ENCODE results near the gene SLC7A4. TPM values are rescaled to one million over a fixed set of nuclear protein-coding genes. Genes with fewer than 3 reads are reported as not detected.
"Not testable (repeated sequence)": the region's sequence is repeated elsewhere in the genome, so short reads cannot be mapped to it uniquely, and the experiment has no call there.

Gene SLC7A4
- total RNA-seq, 1 donor from 2014 or later: not detected

DNA sequence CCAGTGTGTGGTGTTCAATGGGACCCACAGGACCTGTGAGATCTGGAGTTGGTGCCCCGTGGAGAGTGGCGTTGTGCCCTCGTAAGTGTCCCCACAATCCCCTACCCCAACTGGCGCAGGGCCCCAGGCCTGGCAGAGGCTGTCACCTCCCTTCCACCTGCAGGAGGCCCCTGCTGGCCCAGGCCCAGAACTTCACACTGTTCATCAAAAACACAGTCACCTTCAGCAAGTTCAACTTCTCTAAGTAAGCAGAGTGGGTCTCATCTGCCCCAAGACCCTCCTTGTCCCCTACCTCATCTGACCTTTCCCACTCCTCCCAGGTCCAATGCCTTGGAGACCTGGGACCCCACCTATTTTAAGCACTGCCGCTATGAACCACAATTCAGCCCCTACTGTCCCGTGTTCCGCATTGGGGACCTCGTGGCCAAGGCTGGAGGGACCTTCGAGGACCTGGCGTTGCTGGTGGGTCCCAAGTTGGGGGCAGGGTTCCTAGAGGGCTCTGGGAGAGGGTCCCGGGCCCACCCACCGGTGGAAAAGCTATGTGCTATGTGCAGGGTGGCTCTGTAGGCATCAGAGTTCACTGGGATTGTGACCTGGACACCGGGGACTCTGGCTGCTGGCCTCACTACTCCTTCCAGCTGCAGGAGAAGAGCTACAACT is 9.3 kb downstream of the SLC7A4 start:
- no peak for DNase-seq (ENCODE audit: low read depth in 2 of 2)

DNA sequence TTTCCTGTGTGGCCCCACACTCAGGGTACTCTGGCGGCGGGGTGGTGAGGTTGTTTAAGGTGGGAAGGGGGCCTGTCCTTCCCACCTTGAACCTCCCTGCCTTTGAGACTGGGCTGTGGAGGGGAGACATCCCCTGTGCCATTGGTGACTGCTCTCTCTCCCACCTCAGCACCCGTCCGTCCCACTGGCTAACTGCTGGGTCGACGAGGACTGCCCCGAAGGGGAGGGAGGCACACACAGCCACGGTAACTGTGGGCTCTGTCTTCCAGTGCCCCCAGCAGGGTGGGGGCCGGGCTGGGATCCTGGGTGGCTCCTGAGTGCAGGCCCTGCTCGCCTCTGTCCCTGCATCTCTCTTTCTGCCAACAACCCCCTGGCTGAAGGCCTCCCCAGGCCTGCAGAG is 9.9 kb downstream of the SLC7A4 start:
- DNase-seq (ENCODE audit: low read depth in 2 of 2): no peak

DNA sequence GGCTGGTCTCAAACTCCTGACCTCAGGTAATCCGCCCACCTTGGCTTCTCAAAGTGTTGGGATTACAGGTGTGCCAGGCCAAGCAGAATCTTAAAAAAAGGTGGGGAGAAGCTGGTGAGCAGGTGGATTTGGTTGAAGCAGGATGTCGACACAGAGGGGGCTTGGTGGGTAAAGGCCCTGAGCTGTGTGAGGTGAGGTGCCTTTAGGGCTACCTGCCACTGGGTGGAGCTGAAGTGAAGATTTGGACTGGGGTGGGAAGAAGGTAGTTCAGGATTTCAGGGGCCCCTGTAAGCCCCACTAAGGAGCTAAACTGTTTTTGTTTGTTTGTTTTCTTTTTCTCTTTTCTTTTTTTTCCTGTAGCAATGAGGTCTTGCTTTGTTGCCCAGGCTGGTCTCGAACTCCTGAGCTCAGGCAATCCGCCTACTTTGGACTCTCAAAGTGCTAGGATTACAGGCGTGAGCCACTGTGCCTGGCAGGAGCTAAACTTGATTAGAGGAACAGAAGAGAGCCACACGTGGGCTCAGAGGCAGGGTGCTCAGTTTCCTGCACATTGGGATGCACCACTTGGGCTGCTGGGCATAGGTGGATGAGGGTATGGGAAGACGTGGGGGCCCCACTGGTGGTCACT is 11.4 kb downstream of the SLC7A4 start:
- no peak for DNase-seq (ENCODE audit: low read depth in 2 of 2)

- no peak for DNase-seq (ENCODE audit: low read depth in 2 of 2)
These were observed 14.0 kb downstream of the SLC7A4 start for GRCh38 chr22:21018314-21018713.

GRCh38 chr22:21016644-21017420 is 15.5 kb downstream of the SLC7A4 start:
- DNase-seq (ENCODE audit: low read depth in 2 of 2): no peak

DNA sequence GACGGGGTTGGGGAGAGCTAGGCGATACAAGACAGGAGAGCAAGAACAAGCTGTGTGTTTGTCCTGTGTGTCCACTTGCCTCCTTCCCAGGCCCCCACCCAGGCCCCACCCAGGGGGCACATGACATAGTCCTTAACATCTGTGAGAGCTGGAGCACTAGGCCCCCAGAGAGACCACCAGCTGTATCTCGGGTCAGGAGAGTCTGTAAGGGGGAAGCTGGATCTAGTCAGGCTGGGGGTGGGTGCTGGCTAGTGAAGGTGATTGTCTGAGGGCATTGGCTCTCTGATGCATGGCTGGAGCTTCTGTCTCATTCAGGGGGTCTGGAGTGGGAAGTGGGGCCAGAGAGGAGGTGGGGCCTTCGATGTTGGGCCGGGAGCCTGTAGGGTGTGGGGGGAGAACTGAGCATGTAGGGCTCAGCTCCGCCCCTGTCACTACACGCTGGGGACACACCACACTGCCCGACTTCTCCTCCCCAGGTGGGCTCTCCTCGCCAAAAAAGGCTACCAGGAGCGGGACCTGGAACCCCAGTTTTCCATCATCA is 16.8 kb downstream of the SLC7A4 start:
- DNase-seq (ENCODE audit: low read depth in 2 of 2): no peak

DNA sequence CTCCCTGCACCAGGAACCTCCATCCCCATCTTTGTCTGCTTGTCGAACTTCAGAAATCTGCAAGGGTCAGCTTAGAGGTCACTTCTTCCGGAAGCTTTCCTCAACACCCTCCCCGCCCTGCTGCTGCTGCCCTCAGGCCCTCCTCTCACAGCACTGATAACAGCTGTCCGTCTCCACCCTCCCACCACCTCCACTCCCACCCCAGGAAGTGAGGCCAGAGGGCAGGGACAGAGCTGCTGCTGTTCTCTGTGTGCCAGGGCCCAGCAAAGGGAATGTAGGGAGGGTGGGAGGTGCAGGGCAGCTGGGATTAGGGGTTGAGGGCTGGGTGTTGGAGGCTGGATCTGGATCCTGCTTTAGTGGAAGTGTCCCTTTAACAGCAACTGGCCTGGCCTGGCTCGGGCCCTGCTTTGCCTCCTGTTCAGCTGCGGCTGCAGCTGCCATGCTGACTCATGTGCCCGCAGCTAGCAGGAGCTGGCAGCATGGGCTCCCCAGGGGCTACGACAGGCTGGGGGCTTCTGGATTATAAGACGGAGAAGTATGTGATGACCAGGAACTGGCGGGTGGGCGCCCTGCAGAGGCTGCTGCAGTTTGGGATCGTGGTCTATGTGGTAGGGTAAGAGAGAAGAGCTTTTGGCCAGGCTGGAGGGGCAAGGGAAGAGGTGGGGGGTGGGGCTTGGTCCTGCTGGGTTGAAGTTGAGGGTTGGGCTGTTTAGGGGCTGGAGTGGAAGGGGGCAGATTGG is 17.5 kb downstream of the SLC7A4 start, which contains the start of gene P2RX6:
Gene P2RX6, plus strand, starts transcription at position 440 of the 740 bp plus-strand sequence. Its CDS starts 10 bp downstream, at position 450.
- no peak for DNase-seq (ENCODE audit: low read depth in 2 of 2)

GRCh38 chr22:21014202-21014725 is 18.1 kb downstream of the SLC7A4 start:
- DNase-seq (ENCODE audit: low read depth in 2 of 2): peak; percentile 89 to 90

DNA sequence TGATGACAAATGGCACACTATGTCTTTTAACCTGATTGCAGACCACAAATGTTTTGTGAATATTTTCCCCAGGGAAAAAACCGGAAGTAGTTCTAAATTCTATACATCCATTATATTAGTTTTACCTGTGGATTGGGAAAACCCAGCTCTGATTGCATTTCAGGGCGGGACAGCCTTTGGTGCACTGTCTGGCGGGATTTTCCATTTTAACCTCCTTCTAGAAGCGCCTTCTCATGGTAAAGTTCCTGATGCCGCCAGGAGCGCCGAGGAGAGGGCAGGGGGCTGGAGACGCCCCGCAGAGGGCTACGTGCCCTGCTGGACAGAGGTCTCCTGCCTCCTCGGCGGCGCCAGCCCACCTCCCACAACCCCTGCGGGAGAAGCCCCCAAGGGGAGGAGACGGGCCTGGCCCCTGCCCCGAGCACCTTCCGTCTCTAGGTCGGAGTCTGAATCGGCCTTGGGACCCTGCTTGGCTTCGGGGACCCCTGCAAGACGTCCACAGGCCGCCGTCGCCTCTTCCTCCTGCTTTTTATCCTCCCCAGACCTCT is 18.6 kb downstream of the SLC7A4 start:
- no peak for DNase-seq (ENCODE audit: low read depth in 2 of 2)

- DNase-seq (ENCODE audit: low read depth in 2 of 2): no peak
These were observed 19.6 kb downstream of the SLC7A4 start for GRCh38 chr22:21012446-21013407.

- no peak for DNase-seq (ENCODE audit: low read depth in 2 of 2)
These were observed 21.8 kb downstream of the SLC7A4 start for GRCh38 chr22:21010426-21011113.

- peak; percentile 68 for DNase-seq (ENCODE audit: low read depth in 2 of 2)
These were observed 22.5 kb downstream of the SLC7A4 start for GRCh38 chr22:21009638-21010425.

DNA sequence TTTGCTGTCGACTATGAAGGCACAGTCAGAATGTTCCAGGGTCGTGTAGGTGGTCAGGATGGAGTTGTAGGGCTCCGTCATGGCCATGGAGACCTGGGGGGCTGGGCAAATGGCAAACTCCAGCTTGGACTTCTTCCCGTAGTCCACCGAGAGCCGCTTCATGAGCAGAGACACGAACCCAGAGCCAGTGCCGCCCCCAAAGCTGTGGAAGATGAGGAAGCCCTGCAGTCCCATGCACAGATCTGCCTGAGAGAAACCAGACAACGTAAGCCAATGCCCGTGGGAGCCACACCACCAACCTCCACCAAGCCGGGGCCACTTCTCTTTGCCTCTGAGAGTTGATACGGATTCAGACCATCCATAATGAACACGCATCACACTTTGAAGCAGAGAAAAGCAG is 23.2 kb downstream of the SLC7A4 start:
- not testable (repeated sequence) for DNase-seq (ENCODE audit: low read depth in 2 of 2)

GRCh38 chr22:21003782-21004181 is 28.6 kb downstream of the SLC7A4 start:
- DNase-seq (ENCODE audit: low read depth in 2 of 2): no peak

- DNase-seq (ENCODE audit: low read depth in 2 of 2): peak; percentile 95 to 96
These were observed 30.6 kb downstream of the SLC7A4 start, which contains the start of gene THAP7 for GRCh38 chr22:21001601-21002325. THAP7 (minus strand) TSS chr22:21002118; CDS start chr22:21001911, 207 bp downstream.

DNA sequence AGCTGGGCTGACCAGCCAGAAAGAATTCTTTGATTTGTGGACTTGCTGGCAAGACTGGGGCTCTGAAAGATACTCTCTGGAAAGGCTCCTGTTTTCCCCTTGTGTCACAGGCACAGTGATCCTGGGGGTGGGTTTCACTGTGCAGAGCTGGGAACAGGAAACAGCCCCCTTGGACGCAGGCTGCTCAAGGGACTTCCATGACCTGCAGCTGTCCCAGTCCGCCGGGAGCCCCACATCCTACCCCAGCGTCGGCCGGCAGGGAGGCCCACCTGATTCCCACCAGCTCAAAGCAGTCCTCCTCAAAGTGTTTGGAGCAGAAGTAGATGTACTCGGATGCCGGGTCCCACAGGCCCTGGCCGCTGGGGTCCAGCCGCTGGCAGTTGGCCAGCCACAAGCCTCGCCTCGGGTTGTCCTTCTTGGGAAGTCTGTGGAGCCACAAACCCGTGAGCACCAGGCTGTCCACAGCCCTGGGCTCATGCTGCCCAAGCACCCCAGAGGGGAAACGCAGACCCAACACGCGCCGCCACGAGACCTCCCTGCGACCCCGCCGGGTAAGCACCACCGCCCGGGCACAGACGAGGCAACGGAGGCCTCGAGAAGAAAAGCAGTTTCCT is 31.3 kb downstream of the SLC7A4 start:
- no peak for DNase-seq (ENCODE audit: low read depth in 2 of 2)
